HG02885 (cell line): ENCODE results near the gene COPS2.

Source experiments
- ATAC-seq: cut with Tn5 transposase; IDR thresholded peaks from one replicate; pipeline ENCODE4 v1.9.1; 2021; ENCODE audit warnings: mild to moderate bottlenecking; ENCODE audit not compliant: unreplicated experiment, poor library complexity

The COPS2 gene

DNA sequence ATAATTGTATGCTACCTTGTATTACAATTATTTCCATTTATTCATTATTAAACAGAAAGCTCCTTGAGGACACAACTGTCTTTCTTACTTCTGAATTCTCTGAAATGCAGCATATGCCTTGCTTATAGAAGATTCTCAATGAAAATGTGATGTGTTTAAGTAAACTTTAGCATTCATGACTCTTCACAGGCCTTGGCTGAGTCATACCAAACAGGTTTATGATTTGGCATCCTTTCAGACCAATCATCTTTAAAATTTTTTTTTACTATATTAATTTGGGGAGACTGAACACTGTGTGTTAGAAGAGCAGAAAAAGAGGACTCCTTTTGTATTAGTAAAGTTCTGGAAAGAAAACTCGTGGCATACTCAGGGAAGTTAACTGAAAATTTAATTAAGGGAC lies 8.3 kb upstream of the COPS2 start:
- ATAC-seq, result no peak

GRCh38 chr15:49155834-49156627 lies 632 bp upstream of the COPS2 start:
- peak; percentile 21 for ATAC-seq

GRCh38 chr15:49154799-49155109 lies 645 bp downstream of the COPS2 start:
- ATAC-seq, result no peak

- ATAC-seq, result no peak
Observed at GRCh38 chr15:49154359-49154758, 1.0 kb downstream of the COPS2 start.

DNA sequence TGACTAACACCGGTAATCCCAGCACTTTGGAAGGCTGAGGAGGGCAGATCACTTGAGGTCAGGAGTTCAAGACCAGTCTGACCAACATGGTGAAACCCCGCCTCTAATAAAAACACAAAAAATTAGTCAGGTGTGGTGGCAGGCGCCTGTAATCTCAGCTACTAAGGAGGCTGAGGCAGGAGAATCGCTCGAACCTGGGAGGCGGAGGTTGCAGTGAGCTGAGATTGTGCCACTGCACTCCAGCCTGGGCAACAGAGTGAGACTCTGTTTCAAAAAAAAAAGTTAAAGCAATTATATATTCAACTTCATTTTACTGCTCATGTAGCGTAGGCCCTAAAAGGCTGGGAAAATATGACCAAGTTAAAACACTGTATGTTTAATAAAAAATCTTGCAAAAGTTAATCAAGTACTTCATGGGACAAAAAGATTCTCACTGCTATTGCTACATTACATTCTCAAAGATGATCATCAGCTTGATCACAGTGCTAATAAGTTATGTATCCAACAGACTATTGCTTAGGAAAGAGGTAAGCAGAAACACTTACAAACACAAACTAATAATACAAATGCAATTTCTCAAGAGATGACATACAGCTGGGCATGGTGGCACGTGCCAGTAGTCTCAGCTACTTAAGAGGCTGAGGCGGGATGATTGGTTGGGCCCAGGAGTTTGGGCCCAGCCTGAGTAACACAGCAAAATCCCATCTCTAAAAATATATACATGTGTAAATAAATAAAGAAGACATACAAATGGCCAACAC lies 2.7 kb downstream of the COPS2 start:
- ATAC-seq, result no peak

- ATAC-seq, result no peak
Observed at GRCh38 chr15:49151831-49152230, 3.6 kb downstream of the COPS2 start.

GRCh38 chr15:49148727-49149126 lies 6.7 kb downstream of the COPS2 start:
- ATAC-seq, result no peak

DNA sequence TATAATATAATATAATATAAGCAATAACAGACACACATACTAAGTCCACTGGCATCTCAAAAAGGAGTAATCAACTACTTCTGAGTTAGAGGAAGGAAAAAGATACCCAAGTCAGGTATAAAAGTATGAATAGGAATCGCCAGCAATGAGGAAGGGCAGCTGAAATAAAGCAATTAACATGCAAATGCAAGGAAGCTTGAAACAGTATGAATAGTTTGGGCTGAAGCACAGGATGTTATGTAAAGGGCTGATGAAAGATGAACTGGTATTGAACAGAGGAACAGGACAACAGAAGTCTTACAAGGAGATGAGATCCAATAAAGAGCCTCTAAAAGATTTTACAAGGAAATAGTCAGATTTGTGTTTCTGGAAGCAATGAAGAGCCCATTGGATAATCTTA lies 7.1 kb downstream of the COPS2 start:
- ATAC-seq, result no peak

GRCh38 chr15:49145651-49146609 lies 9.5 kb downstream of the COPS2 start:
- no peak for ATAC-seq

DNA sequence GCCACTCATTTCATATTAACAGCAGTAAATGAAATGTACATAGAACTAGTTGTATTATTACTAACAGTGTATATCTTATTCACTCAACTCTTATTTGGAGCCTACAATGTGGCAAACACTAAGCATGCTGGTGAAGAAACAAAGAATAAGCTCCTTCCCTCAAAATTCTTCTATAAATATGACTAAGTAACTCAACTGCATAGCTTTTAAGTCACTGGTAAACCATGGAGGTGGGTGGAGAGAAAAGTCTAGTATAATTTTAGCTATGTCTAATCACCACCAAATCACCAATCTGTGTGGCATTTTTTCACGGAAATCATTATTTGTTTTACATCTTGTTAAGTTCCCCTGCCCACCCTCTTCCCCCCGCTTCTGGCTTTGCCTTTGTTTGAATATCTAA lies 17.5 kb downstream of the COPS2 start:
- no peak for ATAC-seq

DNA sequence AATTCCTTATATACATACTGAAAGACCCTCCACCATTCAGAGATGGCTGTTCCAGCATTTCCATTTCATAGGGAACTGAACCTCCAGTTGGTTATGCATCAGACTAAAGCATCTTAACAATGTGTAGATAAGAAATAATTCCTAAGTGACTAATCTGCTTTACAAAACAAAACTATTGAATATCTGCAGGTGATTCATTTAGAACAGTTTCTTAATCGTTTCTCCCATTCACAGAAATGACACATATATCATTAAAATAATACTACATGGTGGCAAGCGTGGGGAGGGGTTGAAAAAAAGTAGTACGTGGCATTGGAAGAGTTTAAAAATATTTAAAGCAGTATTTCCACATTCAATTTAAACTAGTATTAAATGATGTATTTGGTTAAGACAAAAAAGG lies 19.5 kb downstream of the COPS2 start:
- ATAC-seq, result no peak

DNA sequence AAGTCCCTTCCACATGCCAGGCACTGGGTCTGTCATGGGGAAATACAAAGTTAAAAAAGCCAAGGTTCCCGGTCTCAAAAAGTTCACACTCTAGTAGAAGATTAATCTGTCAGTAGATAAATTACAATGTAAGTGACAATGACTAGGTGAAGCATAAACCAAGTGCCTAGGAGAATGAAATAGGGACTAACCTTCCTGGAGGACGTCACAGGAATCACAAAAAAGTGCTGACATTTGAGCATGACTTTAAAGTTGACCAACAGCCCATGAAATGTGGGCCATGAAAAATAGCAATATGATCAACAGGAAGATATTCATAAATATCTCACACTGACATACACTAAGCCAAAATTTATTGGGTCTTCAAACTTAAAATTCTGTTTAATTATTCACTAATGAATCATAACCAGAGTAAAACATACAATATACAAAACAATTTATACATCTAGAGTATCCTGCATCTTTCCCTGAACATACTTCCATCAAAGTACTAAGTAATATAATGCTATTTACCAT lies 20.0 kb downstream of the COPS2 start:
- ATAC-seq, result no peak

DNA sequence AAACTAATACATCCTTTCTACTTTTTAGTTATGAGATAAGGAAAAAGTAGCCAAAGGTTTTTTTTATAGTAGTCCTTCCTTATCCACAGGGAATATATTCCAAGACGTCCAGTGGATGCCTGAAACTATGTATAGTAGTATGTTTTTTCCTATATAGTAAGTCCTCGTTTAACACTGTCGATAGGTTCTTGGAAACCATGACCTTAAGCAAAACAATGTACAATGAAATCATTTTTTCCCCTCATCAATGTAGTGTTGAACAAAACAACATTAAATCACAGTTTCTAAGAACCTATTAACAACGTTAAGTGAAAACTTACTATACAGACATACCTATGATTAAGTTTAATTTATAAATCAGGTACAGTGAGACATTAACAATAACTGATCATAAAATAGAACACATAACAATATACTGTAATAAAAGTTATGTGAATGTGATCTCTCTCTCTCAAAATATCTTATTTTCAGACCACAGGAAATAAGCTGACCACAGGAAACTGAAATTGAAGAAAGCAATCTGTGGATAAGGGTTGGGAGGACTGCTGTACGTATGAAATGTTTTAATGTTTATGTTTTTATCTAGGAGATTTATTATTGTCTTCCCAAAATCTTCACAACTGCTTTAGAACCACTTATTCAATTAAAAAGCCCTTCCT lies 20.6 kb downstream of the COPS2 start:
- ATAC-seq, result no peak

- ATAC-seq, result no peak
Observed at GRCh38 chr15:49131403-49131802, 24.0 kb downstream of the COPS2 start.

GRCh38 chr15:49124371-49124770 lies 31.0 kb downstream of the COPS2 start:
- ATAC-seq, result no peak

GRCh38 chr15:49122541-49123062 lies 32.8 kb downstream of the COPS2 start:
- ATAC-seq, result no peak

GRCh38 chr15:49121901-49122300 lies 33.5 kb downstream of the COPS2 start:
- ATAC-seq, result no peak

- no peak for ATAC-seq
Observed at GRCh38 chr15:49120832-49121231, 34.6 kb downstream of the COPS2 start.

DNA sequence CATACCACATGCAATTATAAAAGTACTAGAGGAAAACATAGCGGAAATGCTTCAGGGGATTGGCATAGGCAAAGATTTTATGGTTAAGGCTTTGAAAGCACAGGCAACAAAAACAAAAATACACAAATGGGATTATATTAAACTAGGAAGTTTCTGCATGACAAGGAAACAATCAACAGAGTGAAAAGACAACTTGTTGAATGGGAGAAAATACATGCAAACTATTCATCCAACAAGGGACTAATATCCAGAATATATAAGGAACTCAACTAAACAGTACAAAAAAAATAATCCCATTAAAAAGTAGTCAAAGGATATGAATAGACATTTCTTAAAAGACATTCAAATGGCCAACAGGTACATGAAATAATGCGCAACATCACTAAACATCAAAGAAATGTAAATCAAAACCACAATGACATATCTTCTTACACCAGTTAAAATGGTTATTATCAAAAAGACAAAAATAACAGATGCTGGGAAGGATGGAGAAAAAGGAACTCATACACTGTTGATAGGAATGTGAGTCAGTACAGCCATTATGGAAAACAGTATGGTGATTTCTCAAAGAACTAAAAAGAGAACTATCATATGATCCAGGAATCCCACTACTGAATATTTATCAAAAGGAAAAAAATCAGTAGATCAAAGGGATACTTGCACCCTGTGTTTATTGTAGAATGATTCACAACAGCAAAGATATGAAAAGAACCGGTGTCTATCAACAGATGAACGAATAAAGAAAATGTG lies 39.1 kb downstream of the COPS2 start:
- ATAC-seq, result no peak
